ENCODE measurements around the gene KRTAP10-7.
"Not testable (repeated sequence)": the region's sequence is repeated elsewhere in the genome, so short reads cannot be mapped to it uniquely, and the experiment has no call there.

Gene KRTAP10-7

GRCh38 chr21:44557491-44558328, 42.7 kb upstream of the KRTAP10-7 start:
- TF ChIP-seq, protein P1, sequence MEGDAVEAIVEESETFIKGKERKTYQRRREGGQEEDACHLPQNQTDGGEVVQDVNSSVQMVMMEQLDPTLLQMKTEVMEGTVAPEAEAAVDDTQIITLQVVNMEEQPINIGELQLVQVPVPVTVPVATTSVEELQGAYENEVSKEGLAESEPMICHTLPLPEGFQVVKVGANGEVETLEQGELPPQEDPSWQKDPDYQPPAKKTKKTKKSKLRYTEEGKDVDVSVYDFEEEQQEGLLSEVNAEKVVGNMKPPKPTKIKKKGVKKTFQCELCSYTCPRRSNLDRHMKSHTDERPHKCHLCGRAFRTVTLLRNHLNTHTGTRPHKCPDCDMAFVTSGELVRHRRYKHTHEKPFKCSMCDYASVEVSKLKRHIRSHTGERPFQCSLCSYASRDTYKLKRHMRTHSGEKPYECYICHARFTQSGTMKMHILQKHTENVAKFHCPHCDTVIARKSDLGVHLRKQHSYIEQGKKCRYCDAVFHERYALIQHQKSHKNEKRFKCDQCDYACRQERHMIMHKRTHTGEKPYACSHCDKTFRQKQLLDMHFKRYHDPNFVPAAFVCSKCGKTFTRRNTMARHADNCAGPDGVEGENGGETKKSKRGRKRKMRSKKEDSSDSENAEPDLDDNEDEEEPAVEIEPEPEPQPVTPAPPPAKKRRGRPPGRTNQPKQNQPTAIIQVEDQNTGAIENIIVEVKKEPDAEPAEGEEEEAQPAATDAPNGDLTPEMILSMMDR (IDR thresholded peaks at IDR 0.05; ENCODE audit: insufficient read depth, low read depth, low read length, missing control alignments), result no peak
- DNase-seq (ENCODE audit: low read depth), result no peak
- H3K4me3 ChIP-seq (ENCODE audit: low read depth, low read length), result no peak overlapping the region

DNA sequence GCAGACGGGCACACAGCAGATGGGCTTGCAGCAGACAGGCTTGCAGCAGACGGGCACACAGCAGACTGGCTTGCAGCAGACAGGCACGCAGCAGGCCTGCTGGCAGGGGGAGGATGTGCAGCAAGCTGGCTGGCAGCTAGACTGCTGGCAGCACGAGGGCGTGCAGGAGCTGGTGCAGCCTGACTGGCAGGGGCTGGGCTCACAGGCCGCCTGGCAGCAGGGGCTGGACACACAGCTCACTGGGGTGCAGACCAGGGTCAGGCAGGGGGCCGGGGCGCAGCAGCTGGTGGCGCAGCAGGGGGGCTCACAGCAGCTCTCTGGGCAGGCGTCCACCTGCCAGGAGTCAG, 42.1 kb upstream of the KRTAP10-7 start:
- not testable (repeated sequence) for H3K4me3 ChIP-seq (ENCODE audit: low read depth, low read length); DNase-seq (ENCODE audit: low read depth)

GRCh38 chr21:44558695-44559094, 41.7 kb upstream of the KRTAP10-7 start, which contains the start of gene KRTAP10-3:
TSS of gene KRTAP10-3 (minus strand) at chr21:44558795. CDS start at chr21:44558715, 80 bp downstream.
- TF ChIP-seq, protein P1 (IDR thresholded peaks at IDR 0.05; ENCODE audit: insufficient read depth, low read depth, low read length, missing control alignments), result no peak
- H3K4me3 ChIP-seq (ENCODE audit: low read depth, low read length), result no peak within 1 kb of the TSS
- DNase-seq (ENCODE audit: low read depth), result no peak

GRCh38 chr21:44564099-44564498, 36.3 kb upstream of the KRTAP10-7 start:
- TF ChIP-seq, protein P1 (IDR thresholded peaks at IDR 0.05; ENCODE audit: insufficient read depth, low read depth, low read length, missing control alignments), result no peak
- DNase-seq (ENCODE audit: low read depth), result no peak
- H3K4me3 ChIP-seq (ENCODE audit: low read depth, low read length), result no peak overlapping the region

DNA sequence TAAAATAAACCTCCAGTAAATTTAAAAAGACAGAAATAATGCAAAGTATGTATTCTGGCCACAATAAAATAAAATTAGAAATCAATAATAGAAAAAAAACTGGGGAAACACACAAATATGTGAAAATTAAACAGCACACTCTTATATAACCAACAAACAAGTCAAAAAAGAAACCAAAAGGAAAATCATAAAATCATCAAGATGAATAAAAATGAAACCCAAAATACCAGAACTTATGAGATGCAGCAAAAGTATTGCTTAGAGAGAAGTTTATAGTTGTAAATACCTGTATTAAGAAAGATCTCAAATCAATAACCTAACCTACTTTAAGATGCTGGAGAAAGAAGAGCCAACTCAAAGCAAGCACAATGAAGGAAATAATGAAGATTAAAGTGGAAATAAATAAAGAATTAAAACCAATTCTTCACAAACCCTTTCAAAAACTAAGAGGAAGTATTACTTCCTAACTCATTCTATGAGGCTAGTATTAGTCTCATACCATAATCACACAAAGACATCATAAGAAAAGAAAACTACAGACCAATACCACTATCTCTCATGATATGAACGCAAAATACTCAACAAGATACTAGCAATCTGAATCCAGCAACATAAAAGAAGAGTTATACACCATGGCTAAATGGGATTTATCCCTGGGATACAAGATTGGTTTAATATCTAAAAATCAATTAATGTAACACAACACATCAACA, 35.4 kb upstream of the KRTAP10-7 start:
- H3K4me3 ChIP-seq (ENCODE audit: low read depth, low read length), result no peak overlapping the region
- DNase-seq (ENCODE audit: low read depth), result no peak
- TF ChIP-seq, protein P1 (IDR thresholded peaks at IDR 0.05; ENCODE audit: insufficient read depth, low read depth, low read length, missing control alignments), result no peak

DNA sequence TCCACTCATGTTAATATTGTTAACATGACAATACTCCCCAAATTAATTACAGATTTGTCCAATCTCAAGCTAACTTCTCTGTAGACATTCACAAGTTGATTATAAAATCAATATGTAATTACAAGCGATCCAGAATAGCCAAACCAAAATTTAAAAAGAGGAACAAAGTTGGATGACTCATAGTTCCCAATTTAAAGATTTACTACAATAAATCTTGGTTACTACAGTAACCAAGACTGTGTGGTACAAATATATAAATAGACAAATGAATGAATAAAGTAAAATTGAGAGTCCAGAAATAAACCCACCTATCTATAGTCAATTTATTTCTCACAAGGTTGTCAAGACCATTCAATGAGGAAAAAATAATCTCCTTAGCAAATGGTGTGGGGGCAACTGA, 34.0 kb upstream of the KRTAP10-7 start:
- TF ChIP-seq, protein P1 (IDR thresholded peaks at IDR 0.05; ENCODE audit: insufficient read depth, low read depth, low read length, missing control alignments), result no peak
- H3K4me3 ChIP-seq (ENCODE audit: low read depth, low read length), result no peak overlapping the region
- DNase-seq (ENCODE audit: low read depth), result no peak

DNA sequence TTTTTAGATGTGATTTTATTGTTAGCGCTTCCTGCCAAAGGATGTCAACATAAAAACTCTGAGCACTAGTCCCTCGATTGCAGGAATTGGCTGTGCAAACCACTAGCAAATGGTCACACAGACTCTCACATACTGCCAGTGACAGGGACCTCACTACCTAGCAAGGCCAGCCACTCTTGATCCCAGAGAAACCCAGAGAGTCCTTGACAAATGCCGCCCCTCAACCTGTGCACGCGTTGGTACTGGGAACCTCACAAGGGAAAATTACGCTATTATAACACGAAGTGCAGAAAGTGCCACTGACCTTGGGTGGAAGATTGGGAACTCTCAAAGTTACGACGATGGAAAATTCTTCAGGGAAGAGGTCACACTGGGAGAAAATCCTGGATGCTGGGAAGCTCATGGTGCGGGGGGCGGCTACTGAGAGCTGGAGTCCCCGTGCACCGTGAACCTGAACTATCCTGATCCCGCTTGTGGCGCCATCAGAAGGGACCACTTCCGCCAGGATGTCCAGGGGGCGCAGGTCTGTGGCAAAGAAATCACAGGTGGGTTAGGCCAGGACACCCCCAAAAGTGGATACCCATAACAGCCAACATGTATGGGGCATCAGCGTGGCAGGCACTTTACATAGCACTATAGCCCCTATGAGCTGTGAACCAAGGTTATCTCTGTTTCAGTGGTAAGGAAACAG, 32.8 kb upstream of the KRTAP10-7 start:
- TF ChIP-seq, protein P1 (IDR thresholded peaks at IDR 0.05; ENCODE audit: insufficient read depth, low read depth, low read length, missing control alignments), result no peak
- no peak for DNase-seq (ENCODE audit: low read depth)
- no peak overlapping the region for H3K4me3 ChIP-seq (ENCODE audit: low read depth, low read length)

All from GM12865 (cell line).